ENCODE data around the gene TTC28. TPM values are rescaled to one million over a fixed set of nuclear protein-coding genes. Genes with fewer than 3 reads are reported as not detected.
"Not testable (repeated sequence)": the region's sequence is repeated elsewhere in the genome, so short reads cannot be mapped to it uniquely, and the experiment has no call there.

The TTC28 gene
- total RNA-seq, 1 donor from 2014 or later, result 70.8 TPM

GRCh38 chr22:28628766-28629165, 50.9 kb downstream of the TTC28 start:
- no peak overlapping the region for H3K4me3 Mint-ChIP-seq (ENCODE audit: unreplicated experiment)

DNA sequence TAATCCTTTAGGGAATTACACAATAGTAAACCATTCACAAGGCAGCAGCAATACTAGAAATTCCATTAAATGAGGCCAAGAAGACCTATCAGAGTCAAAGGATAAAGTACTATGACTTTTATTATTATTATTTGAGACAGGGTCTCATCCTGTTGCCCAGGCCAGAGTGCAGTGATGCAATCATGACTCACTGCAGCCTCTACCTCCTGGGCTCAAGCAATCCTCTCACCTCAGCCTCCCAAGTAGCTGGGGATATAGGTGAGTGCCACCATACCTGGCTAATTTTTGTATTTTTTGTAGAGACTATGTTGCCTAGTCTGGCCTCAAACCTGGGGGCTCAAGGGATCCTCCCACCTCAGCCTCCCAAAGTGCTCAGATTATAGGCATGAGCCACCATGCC, 51.8 kb downstream of the TTC28 start:
- DNase-seq (ENCODE audit: low spot score), result no peak
- Mint-ChIP-seq H3K4me3 (ENCODE audit: unreplicated experiment) (no peak overlapping the region), H3K27ac (ENCODE audit: unreplicated experiment) (no peak overlapping the region), H3K27me3 (ENCODE audit: unreplicated experiment) (no peaks in the 10 kb centered on the region), H3K36me3 (ENCODE audit: low read depth, unreplicated experiment) (no peaks in the 10 kb centered on the region), H3K4me1 (ENCODE audit: unreplicated experiment) (peaks cover 9% of the 10 kb centered on the region), H3K9me3 (ENCODE audit: unreplicated experiment) (no peaks in the 10 kb centered on the region)
- TF ChIP-seq, protein P1, sequence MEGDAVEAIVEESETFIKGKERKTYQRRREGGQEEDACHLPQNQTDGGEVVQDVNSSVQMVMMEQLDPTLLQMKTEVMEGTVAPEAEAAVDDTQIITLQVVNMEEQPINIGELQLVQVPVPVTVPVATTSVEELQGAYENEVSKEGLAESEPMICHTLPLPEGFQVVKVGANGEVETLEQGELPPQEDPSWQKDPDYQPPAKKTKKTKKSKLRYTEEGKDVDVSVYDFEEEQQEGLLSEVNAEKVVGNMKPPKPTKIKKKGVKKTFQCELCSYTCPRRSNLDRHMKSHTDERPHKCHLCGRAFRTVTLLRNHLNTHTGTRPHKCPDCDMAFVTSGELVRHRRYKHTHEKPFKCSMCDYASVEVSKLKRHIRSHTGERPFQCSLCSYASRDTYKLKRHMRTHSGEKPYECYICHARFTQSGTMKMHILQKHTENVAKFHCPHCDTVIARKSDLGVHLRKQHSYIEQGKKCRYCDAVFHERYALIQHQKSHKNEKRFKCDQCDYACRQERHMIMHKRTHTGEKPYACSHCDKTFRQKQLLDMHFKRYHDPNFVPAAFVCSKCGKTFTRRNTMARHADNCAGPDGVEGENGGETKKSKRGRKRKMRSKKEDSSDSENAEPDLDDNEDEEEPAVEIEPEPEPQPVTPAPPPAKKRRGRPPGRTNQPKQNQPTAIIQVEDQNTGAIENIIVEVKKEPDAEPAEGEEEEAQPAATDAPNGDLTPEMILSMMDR (IDR thresholded peaks at IDR 0.05; ENCODE audit: unreplicated experiment), result no peak

More at GRCh38 chr22:28628766-28629165, 50.9 kb downstream of the TTC28 start:
- Mint-ChIP-seq H3K27ac (ENCODE audit: unreplicated experiment) (no peak overlapping the region), H3K27me3 (ENCODE audit: unreplicated experiment) (no peaks in the 10 kb centered on the region), H3K9me3 (ENCODE audit: unreplicated experiment) (no peaks in the 10 kb centered on the region), H3K4me1 (ENCODE audit: unreplicated experiment) (peaks cover 9% of the 10 kb centered on the region), H3K36me3 (ENCODE audit: low read depth, unreplicated experiment) (no peaks in the 10 kb centered on the region)
- TF ChIP-seq, protein P1 (IDR thresholded peaks at IDR 0.05; ENCODE audit: unreplicated experiment), result no peak
- no peak for DNase-seq (ENCODE audit: low spot score)

DNA sequence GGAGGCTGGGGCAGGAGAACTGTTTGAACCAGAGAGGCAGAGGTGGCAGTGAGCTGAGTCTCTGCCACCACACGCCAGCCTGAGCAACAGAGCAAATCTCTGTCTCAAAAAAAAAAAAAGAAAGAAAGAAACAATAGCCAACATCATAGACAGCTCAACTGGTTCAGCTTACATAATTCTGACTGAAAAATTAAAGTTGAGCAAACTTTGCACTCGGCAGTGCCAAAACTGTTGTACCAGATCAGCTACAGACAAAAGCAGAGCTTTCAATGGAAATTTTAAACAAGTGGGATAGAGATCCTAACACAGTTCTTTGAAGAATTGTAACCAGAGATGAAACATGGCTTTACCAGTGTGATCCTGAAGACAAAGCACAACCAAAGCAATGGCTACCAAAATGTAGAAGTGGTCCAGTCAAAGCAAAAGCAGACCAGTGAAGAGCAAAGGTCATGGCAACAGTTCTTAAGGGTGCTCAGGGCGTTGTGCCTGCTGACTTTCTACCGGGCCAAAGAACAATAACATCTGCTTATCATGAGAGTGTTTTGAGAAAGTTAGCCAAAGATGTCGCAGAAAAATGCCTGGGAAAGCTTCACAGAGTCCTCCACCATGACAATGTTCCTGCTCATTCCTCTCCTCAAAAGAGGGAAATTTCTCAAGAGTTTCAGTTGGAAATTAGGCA, 59.3 kb downstream of the TTC28 start:
- Mint-ChIP-seq H3K27ac (ENCODE audit: unreplicated experiment) (no peak overlapping the region), H3K9me3 (ENCODE audit: unreplicated experiment) (no peaks in the 10 kb centered on the region), H3K4me1 (ENCODE audit: unreplicated experiment) (peaks cover 2% of the 10 kb centered on the region), H3K36me3 (ENCODE audit: low read depth, unreplicated experiment) (peaks cover 3% of the 10 kb centered on the region), H3K4me3 (ENCODE audit: unreplicated experiment) (no peak overlapping the region), H3K27me3 (ENCODE audit: unreplicated experiment) (no peaks in the 10 kb centered on the region)
- no peak for DNase-seq (ENCODE audit: low spot score)
- TF ChIP-seq, protein P1 (IDR thresholded peaks at IDR 0.05; ENCODE audit: unreplicated experiment), result no peak

GRCh38 chr22:28619236-28619635, 60.4 kb downstream of the TTC28 start:
- DNase-seq (ENCODE audit: low spot score), result no peak
- Mint-ChIP-seq H3K4me1 (ENCODE audit: unreplicated experiment) (peaks cover 2% of the 10 kb centered on the region), H3K27ac (ENCODE audit: unreplicated experiment) (no peak overlapping the region), H3K4me3 (ENCODE audit: unreplicated experiment) (no peak overlapping the region), H3K36me3 (ENCODE audit: low read depth, unreplicated experiment) (peaks cover 3% of the 10 kb centered on the region), H3K9me3 (ENCODE audit: unreplicated experiment) (no peaks in the 10 kb centered on the region), H3K27me3 (ENCODE audit: unreplicated experiment) (no peaks in the 10 kb centered on the region)
- TF ChIP-seq, protein P1 (IDR thresholded peaks at IDR 0.05; ENCODE audit: unreplicated experiment), result no peak

DNA sequence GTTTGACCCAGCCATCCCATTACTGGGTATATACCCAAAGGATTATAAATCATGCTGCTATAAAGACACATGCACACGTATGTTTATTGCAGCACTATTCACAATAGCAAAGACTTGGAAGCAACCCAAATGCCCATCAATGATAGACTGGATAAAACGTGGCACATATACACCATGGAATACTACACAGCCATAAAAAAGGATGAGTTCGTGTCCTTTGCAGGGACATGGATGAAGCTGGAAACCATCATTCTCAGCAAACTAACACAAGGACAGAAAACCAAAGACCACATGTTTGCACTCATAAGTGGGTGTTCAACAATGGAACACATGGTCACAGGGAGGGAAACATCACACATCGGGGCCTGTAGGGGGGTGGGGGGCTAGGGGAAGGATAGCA, 64.2 kb downstream of the TTC28 start:
- not testable (repeated sequence) for H3K4me1 Mint-ChIP-seq (ENCODE audit: unreplicated experiment); H3K9me3 Mint-ChIP-seq (ENCODE audit: unreplicated experiment)

More for the DNA sequence above, 64.2 kb downstream of the TTC28 start:
- not testable (repeated sequence) for H3K4me3 Mint-ChIP-seq (ENCODE audit: unreplicated experiment); DNase-seq (ENCODE audit: low spot score); H3K27ac Mint-ChIP-seq (ENCODE audit: unreplicated experiment); H3K36me3 Mint-ChIP-seq (ENCODE audit: low read depth, unreplicated experiment); H3K27me3 Mint-ChIP-seq (ENCODE audit: unreplicated experiment)

Data from endothelial cell (in vitro differentiated cells).